Pons (tissue), 1 donor: ENCODE data around the gene TYW1B.
"Not testable (repeated sequence)": the region's sequence is repeated elsewhere in the genome, so short reads cannot be mapped to it uniquely, and the experiment has no call there.

Source experiments
- DNase-seq: peaks from one replicate; pipeline ENCODE4 v3.0.0-alpha.2; 2016; ENCODE audit warnings: low spot score

The TYW1B gene, protein sequence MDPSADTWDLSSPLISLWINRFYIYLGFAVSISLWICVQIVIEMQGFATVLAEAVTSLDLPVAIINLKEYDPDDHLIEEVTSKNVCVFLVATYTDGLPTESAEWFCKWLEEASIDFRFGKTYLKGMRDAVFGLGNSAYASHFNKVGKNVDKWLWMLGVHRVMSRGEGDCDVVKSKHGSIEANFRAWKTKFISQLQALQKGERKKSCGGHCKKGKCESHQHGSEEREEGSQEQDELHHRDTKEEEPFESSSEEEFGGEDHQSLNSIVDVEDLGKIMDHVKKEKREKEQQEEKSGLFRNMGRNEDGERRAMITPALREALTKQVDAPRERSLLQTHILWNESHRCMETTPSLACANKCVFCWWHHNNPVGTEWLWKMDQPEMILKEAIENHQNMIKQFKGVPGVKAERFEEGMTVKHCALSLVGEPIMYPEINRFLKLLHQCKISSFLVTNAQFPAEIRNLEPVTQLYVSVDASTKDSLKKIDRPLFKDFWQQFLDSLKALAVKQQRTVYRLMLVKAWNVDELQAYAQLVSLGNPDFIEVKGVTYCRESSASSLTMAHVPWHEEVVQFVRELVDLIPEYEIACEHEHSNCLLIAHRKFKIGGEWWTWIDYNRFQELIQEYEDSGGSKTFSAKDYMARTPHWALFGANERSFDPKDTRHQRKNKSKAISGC

DNA sequence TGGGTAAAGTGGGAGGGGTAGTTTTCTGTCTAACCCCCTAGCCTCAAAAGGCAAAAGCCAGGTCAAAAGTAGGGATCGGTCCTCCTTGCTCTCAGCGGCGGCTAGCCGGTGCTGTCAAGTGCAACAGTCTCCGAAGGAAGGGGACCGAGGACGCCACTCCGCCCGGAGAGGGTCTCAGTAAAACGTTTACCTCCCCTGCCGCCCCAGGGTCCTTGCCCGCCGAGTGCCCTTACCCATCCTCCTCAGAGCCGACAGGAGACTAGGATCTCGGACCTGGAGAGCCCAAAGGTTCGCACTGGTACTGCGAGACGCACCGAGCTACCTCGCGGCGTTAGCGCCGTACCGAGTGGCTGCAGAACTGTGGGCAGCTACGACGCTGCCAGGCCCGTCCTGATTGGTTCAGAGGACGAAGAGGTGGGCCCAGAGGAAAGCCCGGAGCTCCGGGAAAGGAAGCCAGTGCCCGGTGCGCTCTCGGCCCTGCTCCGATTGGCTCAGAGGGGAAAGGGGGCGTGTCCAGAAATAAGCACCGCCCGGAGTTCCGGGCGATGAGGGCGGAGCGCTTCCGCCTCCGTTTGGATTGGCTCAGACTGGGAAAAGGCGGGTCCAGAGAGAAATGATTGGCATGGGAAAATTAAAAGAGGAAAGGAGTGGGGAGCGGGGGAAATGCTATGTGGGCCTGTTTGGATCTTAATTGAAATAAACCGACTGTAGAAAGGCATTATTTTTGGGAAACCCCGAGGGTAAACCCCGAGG lies at the start of gene TYW1B:
Gene TYW1B, minus strand, starts transcription at position 362 of the 753 bp plus-strand sequence. Its CDS starts 125 bp downstream, at position 237.
- peak; percentile 98 for DNase-seq

DNA sequence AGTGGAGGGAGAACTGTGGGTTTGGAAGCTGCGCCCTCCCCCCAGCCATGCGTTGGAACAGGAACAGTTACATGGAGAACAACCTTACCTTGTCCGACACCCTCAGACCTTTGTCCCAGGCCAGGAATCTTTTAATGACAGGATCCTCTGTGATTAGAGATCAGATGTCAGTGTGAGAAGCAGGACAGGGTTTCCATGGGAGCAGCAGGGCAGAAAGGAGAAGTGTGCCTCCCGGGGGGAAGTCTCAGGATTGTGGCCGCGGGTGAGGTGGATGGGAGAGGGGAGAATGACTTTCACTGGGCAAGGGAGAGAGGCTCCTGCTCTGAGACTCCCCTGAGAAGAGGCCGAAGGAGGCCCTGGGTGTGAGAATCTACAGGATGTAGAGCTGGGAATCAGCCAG lies 39.6 kb upstream of the TYW1B start:
- DNase-seq: not testable (repeated sequence)

DNA sequence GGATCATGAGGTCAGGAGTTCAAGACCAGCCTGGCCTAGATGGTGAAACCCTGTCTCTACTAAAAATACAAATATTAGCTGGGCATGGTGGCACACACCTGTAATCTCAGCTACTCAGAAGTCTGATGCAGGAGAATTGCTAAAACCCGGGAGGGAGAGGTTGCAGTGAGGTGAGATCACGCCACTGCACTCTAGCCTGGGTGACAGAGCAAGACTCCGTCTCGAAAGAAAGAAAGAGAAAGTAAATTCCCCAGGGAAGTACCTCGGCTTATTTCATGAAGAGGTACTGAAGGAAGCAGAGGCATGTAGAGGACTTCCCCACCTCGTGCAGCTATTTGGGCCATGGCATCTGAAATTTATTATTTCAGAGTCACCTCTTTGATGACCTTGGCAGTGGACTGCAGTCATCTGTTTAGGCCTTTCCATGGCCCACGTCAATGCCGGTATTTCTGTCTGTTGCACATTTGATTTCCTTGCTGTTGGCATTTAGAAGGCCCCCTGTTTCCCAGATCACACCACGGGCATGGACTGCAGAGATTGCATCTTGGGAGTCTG lies 30.9 kb upstream of the TYW1B start:
- not testable (repeated sequence) for DNase-seq

DNA sequence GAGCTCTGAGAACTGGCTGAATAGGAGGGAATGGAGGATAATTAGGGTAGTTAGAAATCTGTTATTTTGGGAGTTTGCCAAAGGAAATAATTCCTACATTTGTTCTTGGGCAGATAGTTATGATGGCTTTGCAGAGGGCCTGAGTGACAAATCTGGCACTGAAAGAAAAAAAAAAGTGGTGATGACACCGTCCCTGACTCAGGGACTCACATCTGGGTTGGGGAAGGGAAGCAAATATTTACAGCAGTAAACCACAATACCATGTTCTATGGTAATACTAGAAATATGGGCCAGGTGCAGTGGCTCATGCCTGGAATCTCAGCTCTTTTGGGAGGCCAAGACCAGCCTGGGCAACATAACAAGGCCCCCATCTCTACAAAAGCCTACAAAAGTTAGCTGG lies 29.9 kb upstream of the TYW1B start:
- DNase-seq: not testable (repeated sequence)

DNA sequence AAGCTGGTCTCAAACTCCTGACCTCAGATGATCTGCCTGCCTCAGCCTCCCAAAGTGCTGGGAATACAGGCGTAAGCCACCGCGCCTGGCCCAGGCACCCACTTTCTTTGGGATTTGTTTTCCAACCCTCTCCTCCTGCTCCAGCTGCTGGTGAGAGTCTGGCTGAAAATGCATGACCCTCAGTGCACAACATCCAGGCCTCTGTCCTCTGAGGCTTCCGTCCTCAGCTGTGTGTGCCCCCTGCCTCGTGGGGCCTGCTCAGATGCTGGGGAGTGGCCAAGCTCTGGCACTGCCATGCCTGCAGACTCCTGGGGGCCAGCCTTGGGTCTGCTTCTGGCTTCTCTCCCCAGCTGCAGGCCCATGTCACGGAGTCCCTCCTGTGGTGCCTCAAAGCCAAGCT lies 27.3 kb upstream of the TYW1B start:
- DNase-seq: not testable (repeated sequence)

DNA sequence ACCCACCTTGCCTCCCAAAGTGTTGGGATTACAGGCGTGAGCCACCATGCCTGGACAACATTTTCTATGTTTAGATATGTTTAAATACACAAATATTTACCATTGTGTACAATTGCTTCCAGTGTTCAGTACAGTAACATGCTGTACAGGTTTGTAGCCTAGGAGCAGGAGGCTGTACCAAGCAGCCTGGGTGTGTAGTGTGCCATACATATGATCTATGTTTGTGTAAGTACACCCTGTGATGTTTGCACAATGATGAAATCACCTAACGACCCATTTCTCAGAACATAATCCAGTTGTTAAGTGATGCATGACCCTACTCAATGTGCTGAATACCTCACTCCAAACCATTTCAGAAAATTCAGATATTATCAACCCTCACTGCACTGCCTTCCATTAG lies 24.9 kb upstream of the TYW1B start:
- DNase-seq: not testable (repeated sequence)

DNA sequence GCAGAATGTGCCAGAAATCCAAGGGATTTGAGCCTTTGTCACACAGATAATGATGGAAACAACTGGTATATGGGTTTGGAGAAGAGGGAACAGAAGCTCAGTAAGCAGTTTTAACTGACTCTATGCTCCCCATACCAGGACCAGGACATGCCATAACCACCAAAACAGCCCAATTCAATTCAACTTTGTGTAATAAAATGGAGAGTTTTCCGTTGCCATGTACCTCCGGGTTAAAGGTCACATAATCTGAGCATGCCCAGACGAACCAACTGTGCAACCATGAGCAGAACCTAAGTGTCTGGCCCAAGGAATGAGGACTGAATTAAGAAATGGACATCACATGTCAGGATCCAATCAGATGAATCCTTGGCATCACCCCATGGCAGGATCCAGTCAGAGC lies 22.7 kb upstream of the TYW1B start:
- not testable (repeated sequence) for DNase-seq

DNA sequence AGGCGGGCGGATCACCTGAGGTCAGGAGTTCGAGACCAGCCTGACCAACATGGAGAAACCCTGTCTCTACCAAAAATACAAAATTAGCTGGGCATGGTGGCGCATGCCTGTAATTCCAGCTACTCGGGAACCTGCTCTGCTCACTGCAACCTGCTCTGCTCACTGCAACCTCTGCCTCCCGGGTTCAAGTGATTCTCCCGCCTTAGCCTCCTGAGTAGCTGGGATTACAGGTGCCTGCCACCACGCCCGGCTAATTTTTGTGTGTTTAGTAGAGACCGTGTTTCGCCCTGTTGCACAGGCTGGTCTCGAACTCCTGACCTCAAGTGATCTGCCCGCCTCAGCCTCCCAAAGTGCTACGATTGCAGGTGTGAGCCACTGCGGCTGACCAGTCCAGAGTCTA lies 16.1 kb upstream of the TYW1B start:
- not testable (repeated sequence) for DNase-seq

DNA sequence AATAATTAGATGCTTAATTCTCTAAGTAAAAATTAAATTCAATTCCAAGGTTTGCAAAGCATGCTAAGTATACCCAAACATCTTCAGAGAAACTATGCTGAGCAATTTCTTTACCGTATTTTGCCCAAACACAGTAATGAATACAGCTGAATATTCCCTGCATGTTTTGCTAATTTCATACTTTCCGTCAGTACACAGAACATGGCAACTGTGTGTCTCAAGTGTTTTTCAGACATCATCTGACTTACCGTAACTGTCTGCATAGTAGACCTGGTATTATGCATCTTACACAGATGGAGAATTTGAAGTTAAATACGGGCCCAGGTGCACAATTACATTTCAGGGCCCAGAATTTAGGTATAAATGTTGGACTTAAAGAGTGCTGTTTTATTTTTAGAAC lies 15.2 kb upstream of the TYW1B start:
- DNase-seq: not testable (repeated sequence)

DNA sequence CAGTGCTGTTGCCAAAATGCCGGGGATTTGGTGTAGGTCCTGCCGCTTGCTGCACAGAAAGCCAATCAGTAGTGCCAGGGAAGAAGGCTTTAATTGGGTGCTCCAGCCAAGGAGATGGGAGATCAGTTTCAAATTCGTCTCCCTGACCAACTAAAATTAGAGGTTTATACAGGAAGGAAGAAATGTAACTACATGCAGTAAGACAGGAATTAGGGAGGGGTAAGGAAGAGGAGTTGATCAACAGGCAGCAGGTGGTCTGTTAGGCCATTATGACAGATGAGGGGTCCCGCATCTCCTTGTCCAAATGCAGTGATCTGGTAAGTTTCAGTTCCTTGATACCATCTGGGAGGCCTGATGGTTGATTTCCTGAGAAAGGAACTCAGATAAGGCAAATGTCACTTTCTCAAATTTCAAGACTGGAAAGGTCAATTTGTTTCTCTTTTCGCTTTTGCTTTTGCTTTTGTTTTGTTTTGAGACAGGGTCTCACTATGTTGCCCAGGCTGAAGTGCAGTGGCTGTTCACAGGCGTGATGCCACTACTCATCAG lies 13.0 kb upstream of the TYW1B start:
- DNase-seq: not testable (repeated sequence)

DNA sequence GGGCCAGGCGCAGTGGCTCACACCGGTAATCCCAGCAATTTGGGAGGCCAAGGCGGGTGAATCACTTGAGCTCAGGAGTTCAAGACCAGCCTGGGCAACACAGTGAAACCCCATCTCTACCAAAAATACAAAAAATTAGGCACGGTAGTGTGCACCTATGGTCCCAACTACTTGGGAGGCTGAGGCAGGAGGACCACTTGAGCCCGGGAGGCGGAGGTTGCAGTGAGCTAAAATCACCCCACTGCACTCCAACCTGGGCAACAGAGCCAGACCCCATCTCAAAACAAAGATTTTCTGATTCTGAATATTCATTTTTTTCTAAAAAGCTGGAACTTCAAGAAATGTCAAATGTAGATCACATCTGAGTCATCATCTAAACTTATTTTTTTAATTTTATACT lies 10.3 kb upstream of the TYW1B start:
- DNase-seq: not testable (repeated sequence)

DNA sequence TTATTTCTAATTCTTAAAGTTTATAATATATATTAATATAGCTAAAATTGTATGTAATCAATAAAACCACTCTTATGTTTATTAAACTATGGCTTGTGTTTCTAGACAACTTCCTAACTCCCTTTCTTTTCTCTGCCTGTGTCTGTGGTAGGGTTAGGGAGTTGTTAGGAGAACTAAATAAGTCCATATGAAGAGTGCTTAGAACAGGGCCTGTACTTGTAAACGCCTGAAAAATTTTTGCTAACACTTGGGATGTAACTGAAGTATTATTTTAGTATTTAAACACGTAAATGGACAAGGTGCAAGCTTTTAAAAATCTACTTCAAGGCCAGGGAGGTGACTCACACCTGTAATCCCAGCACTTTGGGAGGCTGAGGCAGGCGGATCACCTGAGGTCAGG lies 9.3 kb upstream of the TYW1B start:
- not testable (repeated sequence) for DNase-seq

DNA sequence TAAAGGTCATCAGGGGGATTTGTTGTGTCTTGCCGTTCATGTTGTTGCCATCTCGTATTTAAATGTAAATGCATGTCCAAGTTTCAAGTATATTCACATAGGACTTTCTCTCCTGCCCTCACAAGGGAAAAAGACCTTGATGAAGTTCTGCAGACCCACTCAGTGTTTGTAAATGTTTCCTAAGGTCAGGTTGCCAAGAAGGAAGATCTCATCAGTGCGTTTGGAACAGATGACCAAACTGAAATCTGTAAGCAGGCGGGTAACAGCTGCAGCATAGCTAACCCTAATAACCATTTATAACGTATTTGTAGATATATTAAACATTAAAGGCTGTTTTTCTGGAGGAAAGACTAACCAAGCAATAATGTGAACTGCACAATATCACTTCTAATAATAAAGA lies 2.6 kb upstream of the TYW1B start:
- DNase-seq: not testable (repeated sequence)

DNA sequence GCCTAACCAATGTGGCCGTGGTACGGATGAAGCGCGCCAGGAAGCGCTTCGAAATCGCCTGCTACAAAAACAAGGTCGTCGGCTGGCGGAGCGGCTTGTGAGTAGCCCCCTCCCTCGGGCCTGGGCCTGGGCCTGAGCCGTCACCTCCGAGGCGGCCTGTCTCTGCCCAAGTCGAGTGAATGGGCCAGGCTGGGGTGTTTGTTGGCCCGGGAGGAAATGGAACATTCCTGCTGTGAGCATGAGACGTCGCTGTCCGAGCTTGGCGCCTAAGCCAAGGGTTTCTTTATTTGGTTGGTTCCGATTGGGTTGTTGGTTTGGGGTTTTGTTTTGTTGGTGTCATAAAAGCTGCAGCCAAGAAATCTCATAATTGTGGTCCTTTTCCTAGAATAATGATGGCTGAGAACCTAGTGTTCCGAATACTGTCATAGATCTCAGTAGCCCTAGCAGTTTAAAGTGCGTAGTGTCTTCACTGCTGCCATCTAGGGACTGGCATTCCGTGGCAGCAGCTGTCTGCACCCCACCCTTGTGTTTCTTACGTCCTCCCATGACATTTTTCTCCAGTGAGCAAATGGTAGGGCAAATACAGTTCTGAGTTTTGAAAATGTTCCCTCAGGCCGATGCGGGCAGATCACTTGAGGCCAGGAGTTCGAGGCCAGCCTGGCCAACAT lies 1.8 kb upstream of the TYW1B start:
- peak; percentile 63 for DNase-seq

DNA sequence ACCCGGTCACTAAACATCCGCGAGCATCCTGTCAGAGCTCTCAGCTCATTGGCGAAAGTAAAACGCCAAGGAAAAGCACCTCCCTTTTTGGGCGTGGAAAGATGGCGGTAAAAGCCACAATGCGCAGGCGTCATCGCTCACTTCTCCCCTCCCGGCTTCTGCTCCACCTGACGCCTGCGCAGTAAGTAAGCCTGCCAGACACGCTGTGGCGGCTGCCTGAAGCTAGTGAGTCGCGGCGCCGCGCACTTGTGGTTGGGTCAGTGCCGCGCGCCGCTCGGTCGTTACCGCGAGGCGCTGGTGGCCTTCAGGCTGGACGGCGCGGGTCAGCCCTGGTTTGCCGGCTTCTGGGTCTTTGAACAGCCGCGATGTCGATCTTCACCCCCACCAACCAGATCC lies 1.3 kb upstream of the TYW1B start:
- DNase-seq: peak; percentile 98

DNA sequence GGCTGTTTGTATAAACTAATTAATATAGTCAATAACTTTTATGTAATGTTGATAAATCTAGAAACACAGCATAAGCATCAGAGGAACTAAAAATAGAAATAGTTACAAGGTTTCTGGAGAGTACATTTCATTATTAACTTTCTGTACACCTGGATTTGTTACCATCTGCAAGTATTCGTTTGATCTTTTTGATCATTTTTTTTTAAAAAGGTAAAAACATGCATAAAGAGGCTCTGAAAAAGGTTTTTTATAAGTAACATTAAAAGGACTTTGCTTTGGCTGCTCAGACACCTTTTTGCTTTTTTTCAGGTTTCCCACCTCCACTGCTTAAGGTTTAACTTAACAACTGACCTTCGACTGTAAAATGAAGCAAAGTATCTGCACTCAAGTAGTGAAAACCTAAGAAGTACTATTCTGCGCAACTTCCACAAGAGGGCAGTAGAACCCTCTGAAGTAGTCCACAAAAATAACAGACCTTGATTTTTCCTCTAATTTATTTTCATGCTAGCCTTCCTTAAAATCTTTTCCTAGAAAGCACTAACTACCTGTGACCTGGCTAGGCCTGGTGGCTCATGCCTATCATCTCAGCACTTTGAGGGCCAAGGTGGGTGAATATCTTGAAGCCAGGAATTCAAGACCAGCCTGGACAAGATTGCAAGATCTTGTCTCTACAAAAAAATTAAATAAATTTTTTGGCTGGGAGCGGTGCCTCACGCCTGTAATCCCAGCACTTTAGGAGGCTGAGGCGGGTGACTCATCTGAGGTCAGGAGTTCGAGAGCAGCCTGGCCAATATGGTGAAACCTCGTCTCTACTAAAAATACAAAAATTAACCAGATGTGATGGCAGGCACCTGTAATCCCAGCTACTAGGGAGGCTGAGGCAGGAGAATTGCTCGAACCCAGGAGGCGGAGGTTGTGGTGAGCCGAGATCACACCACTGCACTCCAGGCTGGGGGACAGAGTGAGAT lies 4.0 kb downstream of the TYW1B start:
- DNase-seq: peak; percentile 32

DNA sequence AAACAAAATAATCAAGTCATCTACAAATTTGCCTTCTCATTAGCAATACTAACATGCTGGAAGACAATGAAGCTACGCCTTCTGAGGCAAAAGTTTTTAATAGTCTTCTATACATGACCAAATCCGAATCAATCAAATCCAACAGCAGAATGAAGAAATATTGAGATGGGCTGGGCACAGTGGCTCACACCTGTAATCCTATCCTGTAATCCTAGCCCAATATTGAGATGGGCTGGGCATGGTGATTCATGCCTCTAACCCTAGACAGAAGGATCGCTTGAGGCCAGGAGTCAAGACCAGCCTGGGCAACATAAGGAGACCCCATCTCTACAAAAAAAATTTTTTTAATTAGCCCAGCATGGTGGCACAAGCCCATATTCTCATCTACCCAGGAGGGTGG lies 5.5 kb downstream of the TYW1B start:
- not testable (repeated sequence) for DNase-seq

DNA sequence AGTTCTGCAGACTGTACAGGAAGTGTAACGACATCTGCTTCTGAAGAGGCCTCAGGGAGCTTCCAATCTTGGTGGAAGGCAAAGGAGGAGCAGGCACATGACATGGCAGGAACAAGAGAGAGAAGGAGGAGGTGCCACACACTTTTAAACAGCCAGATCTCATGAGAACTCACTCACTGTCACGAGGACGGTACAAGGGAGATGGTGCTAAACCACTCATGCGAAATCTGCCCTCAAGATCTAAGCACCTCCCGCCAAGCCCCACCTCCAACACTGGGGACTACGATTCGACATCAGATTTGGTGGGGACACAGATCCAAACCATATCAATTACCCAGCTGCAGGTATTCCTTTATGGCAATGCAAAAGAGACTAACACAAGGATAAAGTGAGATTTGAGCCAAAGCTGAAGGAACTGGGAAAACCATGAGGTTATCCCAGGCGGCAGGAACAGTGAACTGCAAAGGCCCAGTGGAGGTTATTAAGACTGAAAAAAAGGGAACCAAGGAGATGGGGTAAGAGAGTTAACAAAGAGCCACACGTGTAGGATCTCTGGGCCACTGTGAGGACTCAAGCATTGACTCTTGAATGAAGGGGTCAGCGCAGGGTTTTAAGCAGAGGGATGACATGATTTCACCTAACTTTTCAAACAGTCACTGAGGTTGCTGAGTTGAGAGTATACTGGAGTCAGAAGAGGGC lies 9.2 kb downstream of the TYW1B start:
- not testable (repeated sequence) for DNase-seq

DNA sequence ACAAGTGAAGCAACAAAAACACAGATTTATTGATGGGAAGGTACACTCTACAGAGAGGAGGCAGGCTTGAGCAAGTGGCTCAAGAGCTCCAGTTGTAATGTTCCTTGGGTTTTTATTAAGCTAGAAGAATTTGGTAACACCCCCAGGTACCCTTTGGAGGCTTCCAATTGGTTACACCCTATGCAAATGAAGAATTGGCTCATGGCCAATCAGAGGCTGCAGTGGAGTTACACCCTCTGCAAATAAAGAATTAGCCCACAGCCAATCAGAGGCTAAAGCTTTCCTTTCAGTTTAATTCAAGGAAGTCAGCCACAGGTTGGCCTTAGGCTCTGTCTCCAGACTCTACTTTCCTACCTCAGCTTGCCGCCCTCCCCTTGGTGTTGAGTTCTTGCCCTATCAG lies 10.3 kb downstream of the TYW1B start:
- DNase-seq: not testable (repeated sequence)
